Mesenchymal stem cell (in vitro differentiated cells and primary cell): ENCODE measurements around the gene FNIP2.
"Not testable (repeated sequence)": the region's sequence is repeated elsewhere in the genome, so short reads cannot be mapped to it uniquely, and the experiment has no call there.

Experiments
- DNase-seq: peaks from one replicate; pipeline ENCODE4 v3.0.0-alpha.2; 2013
- H2AFZ ChIP-seq: one replicate; pipeline ENCODE4 v1.6.1; 2013; ENCODE audit warnings: low read depth, mild to moderate bottlenecking, control low read depth, inconsistent platforms, low read length, moderate library complexity
- H2AK5ac ChIP-seq: 2 replicates; pipeline ENCODE4 v1.6.1; 2013; ENCODE audit warnings: low read length, moderate library complexity, mild to moderate bottlenecking, inconsistent platforms; ENCODE audit not compliant: severe bottlenecking
- H2BK120ac ChIP-seq: one replicate; pipeline ENCODE4 v1.6.1; 2013; ENCODE audit warnings: low read depth, mild to moderate bottlenecking, inconsistent platforms, low read length, moderate library complexity
- H2BK12ac ChIP-seq, 2 experiments: one replicate each; pipeline ENCODE4 v1.6.1; 2013; ENCODE audit warnings: inconsistent platforms in 2 of 2, low read length in 2 of 2, mild to moderate bottlenecking in 2 of 2, moderate library complexity in 2 of 2, control low read depth in 1 of 2
- H2BK15ac ChIP-seq: one replicate; pipeline ENCODE4 v1.6.1; 2013; ENCODE audit warnings: mild to moderate bottlenecking, low read depth, inconsistent platforms; ENCODE audit not compliant: poor library complexity, severe bottlenecking
- H2BK5ac ChIP-seq: 2 replicates; pipeline ENCODE4 v1.6.1; 2013; ENCODE audit warnings: low read depth, mild to moderate bottlenecking, low read length, control low read depth, inconsistent platforms; ENCODE audit not compliant: poor library complexity, severe bottlenecking
- H3K14ac ChIP-seq, 2 experiments: one replicate each; pipeline ENCODE4 v1.6.1; 2013; ENCODE audit warnings: inconsistent platforms in 2 of 2, low read length in 2 of 2, control low read depth in 1 of 2, mild to moderate bottlenecking in 1 of 2, moderate library complexity in 1 of 2
- H3K18ac ChIP-seq, 2 experiments: one replicate each; pipeline ENCODE4 v1.6.1; 2013; ENCODE audit warnings: inconsistent platforms in 2 of 2, low read length in 2 of 2, control low read depth in 1 of 2, low read depth in 1 of 2, mild to moderate bottlenecking in 1 of 2
- H3K23ac ChIP-seq, 2 experiments: one replicate each; pipeline ENCODE4 v1.6.1; 2013; ENCODE audit warnings: inconsistent platforms in 2 of 2, low read length in 2 of 2, mild to moderate bottlenecking in 2 of 2, moderate library complexity in 2 of 2, control low read depth in 1 of 2
- H3K27ac ChIP-seq: 2 replicates; pipeline ENCODE4 v1.5.1; 2013; ENCODE audit warnings: mild to moderate bottlenecking, moderate library complexity, low read length, control low read depth, inconsistent platforms; ENCODE audit not compliant: poor library complexity, severe bottlenecking
- H3K27me3 ChIP-seq, 2 experiments: 2 replicates each; pipeline versions ENCODE4 v1.6.1 to v1.7.0; 2013; ENCODE audit warnings: low read length in 2 of 2, mild to moderate bottlenecking in 2 of 2, moderate library complexity in 2 of 2, control low read depth in 1 of 2, inconsistent platforms in 1 of 2; ENCODE audit not compliant: control insufficient read depth in 1 of 2, insufficient read depth in 1 of 2
- H3K36me3 ChIP-seq, 2 experiments: 2 replicates each; pipeline versions ENCODE4 v1.6.1 to v1.7.0; 2013; ENCODE audit warnings: low read length in 2 of 2, control low read depth in 1 of 2, inconsistent platforms in 1 of 2, low read depth in 1 of 2, mild to moderate bottlenecking in 1 of 2; ENCODE audit not compliant: insufficient read depth in 2 of 2, control insufficient read depth in 1 of 2
- H3K4ac ChIP-seq, 2 experiments: one replicate each; pipeline ENCODE4 v1.6.1; 2013; ENCODE audit warnings: inconsistent platforms in 2 of 2, low read length in 2 of 2, mild to moderate bottlenecking in 2 of 2, moderate library complexity in 2 of 2, control low read depth in 1 of 2, low read depth in 1 of 2
- H3K4me1 ChIP-seq: 2 replicates; pipeline ENCODE4 v1.6.1; 2013; ENCODE audit warnings: low read depth, low read length, control low read depth; ENCODE audit not compliant: control insufficient read depth, insufficient read depth
- H3K4me2 ChIP-seq: 2 replicates; pipeline ENCODE4 v1.6.1; 2013; ENCODE audit warnings: low read length, mild to moderate bottlenecking, inconsistent platforms; ENCODE audit not compliant: poor library complexity, severe bottlenecking
- H3K4me3 ChIP-seq, 2 experiments: 2 replicates each; pipeline versions ENCODE4 v1.5.1 to v1.7.0; 2013; ENCODE audit warnings: low read length in 2 of 2, mild to moderate bottlenecking in 2 of 2, control low read depth in 1 of 2, low read depth in 1 of 2; ENCODE audit not compliant: insufficient read depth in 1 of 2
- H3K79me1 ChIP-seq: replicated peaks from 2 replicates; pipeline ENCODE4 v1.6.1; 2013; ENCODE audit warnings: mild to moderate bottlenecking, control low read depth, low read length, inconsistent platforms; ENCODE audit not compliant: poor library complexity, severe bottlenecking
- H3K9ac ChIP-seq: 2 replicates; pipeline ENCODE4 v1.7.0; 2013; ENCODE audit warnings: mild to moderate bottlenecking, low read length, moderate library complexity
- H3K9me3 ChIP-seq: 2 replicates; pipeline ENCODE4 v1.7.0; 2013; ENCODE audit warnings: mild to moderate bottlenecking, low read length; ENCODE audit not compliant: control insufficient read depth
- H4K8ac ChIP-seq: one replicate; pipeline ENCODE4 v1.6.1; 2013; ENCODE audit warnings: inconsistent platforms, mild to moderate bottlenecking, low read length, moderate library complexity
- H4K91ac ChIP-seq: one replicate; pipeline ENCODE4 v1.6.1; 2013; ENCODE audit warnings: mild to moderate bottlenecking, low read length, inconsistent platforms
- WGBS: methylation state at CpG from one replicate; pipeline ENCODE4 v1.1.7; 2013; ENCODE audit warnings: mixed read lengths; 5-methylcytosine and 5-hydroxymethylcytosine counted together

FNIP2 gene

GRCh38 chr4:158946825-158947224 lies 178.0 kb downstream of the FNIP2 start:
- no peaks in the 10 kb centered on the region for H3K4me1 ChIP-seq
- H2BK15ac ChIP-seq, result no peak overlapping the region
- no peak overlapping the region for H4K91ac ChIP-seq
- H3K23ac ChIP-seq, result no peak overlapping the region
- H2AK5ac ChIP-seq, result no peak overlapping the region
- no peak overlapping the region for H3K18ac ChIP-seq
- H3K4me3 ChIP-seq, result no peak overlapping the region
- no peak overlapping the region for H3K14ac ChIP-seq
- no peak overlapping the region for H2BK12ac ChIP-seq
- no peak overlapping the region for H3K27ac ChIP-seq
- WGBS, result no CpG with 5 or more reads among the region's 3 CpGs
- peaks cover 11% of the 10 kb centered on the region for H3K9me3 ChIP-seq
- H3K9ac ChIP-seq, result no peak overlapping the region
- no peak overlapping the region for H2BK5ac ChIP-seq
- H2BK120ac ChIP-seq, result no peak overlapping the region
- H3K36me3 ChIP-seq, result no peaks in the 10 kb centered on the region
- H2AFZ ChIP-seq, result no peak overlapping the region
- H4K8ac ChIP-seq, result no peak overlapping the region
- no peak overlapping the region for H3K4me2 ChIP-seq
- no peak overlapping the region for H3K4ac ChIP-seq
- H3K27me3 ChIP-seq, result peaks cover 0 to 5% of the 10 kb centered on the region in 2 experiments
- no peaks in the 10 kb centered on the region for H3K79me1 ChIP-seq
- no peak for DNase-seq

GRCh38 chr4:158948071-158948470 lies 179.2 kb downstream of the FNIP2 start:
- Histone ChIP-seq H3K27ac (no peak overlapping the region), H3K27me3 (no peaks in the 10 kb centered on the region), H2AK5ac (peak overlapping the region; percentile 80), H2BK15ac (no peak overlapping the region), H3K4me1 (no peaks in the 10 kb centered on the region), H3K4ac (peak overlapping the region in 1 of 2 experiments; percentile 26), H2BK12ac (no peak overlapping the region), H3K4me2 (no peak overlapping the region), H3K18ac (no peak overlapping the region), H2BK5ac (no peak overlapping the region), H3K9ac (no peak overlapping the region), H3K36me3 (no peaks in the 10 kb centered on the region), H2AFZ (no peak overlapping the region), H3K23ac (no peak overlapping the region), H4K8ac (no peak overlapping the region), H3K9me3 (peaks cover 24% of the 10 kb centered on the region), H4K91ac (no peak overlapping the region), H2BK120ac (no peak overlapping the region), H3K4me3 (no peak overlapping the region), H3K14ac (no peak overlapping the region), H3K79me1 (no peaks in the 10 kb centered on the region)
- 98% methylated on average over 2 of the region's 2 CpGs for WGBS
- DNase-seq, result no peak

- H3K27me3 ChIP-seq, result no peaks in the 10 kb centered on the region
Observed at GRCh38 chr4:158949099-158949498, 180.3 kb downstream of the FNIP2 start.

GRCh38 chr4:158952221-158952774 lies 183.5 kb downstream of the FNIP2 start:
- not testable (repeated sequence) for H3K18ac ChIP-seq, H3K36me3 ChIP-seq, H2AFZ ChIP-seq, H3K4me2 ChIP-seq, H2BK12ac ChIP-seq, H3K23ac ChIP-seq, H3K79me1 ChIP-seq, H2AK5ac ChIP-seq, H3K9ac ChIP-seq, H2BK5ac ChIP-seq, H4K91ac ChIP-seq, H4K8ac ChIP-seq, H3K4me1 ChIP-seq, H3K27me3 ChIP-seq, H3K4me3 ChIP-seq, H3K4ac ChIP-seq, H2BK120ac ChIP-seq, DNase-seq, H2BK15ac ChIP-seq, H3K14ac ChIP-seq, H3K27ac ChIP-seq
- 89% methylated on average over 2 of the region's 2 CpGs for WGBS
- H3K9me3 ChIP-seq, result peaks cover 33% of the 10 kb centered on the region

More at GRCh38 chr4:158949099-158949498, 180.3 kb downstream of the FNIP2 start:
- H4K8ac ChIP-seq, result no peak overlapping the region
- H3K9me3 ChIP-seq, result peaks cover 31% of the 10 kb centered on the region
- H2AFZ ChIP-seq, result no peak overlapping the region
- no peak overlapping the region for H4K91ac ChIP-seq
- DNase-seq, result peak; percentile 77
- no peak overlapping the region for H3K27ac ChIP-seq
- H2AK5ac ChIP-seq, result no peak overlapping the region
- no peak overlapping the region for H3K14ac ChIP-seq
- no peak overlapping the region for H2BK12ac ChIP-seq
- no peak overlapping the region for H3K4me2 ChIP-seq
- H2BK5ac ChIP-seq, result no peak overlapping the region
- no peak overlapping the region for H3K23ac ChIP-seq
- no peak overlapping the region for H3K4ac ChIP-seq
- no peaks in the 10 kb centered on the region for H3K79me1 ChIP-seq
- H3K4me1 ChIP-seq, result no peaks in the 10 kb centered on the region
- no peak overlapping the region for H3K18ac ChIP-seq
- peak overlapping the region; percentile 33 for H3K9ac ChIP-seq
- no peak overlapping the region for H2BK120ac ChIP-seq
- H3K36me3 ChIP-seq, result no peaks in the 10 kb centered on the region
- no peak overlapping the region for H2BK15ac ChIP-seq
- H3K4me3 ChIP-seq, result no peak overlapping the region
